ENCODE data around the gene IFI44.

IFI44 gene, protein sequence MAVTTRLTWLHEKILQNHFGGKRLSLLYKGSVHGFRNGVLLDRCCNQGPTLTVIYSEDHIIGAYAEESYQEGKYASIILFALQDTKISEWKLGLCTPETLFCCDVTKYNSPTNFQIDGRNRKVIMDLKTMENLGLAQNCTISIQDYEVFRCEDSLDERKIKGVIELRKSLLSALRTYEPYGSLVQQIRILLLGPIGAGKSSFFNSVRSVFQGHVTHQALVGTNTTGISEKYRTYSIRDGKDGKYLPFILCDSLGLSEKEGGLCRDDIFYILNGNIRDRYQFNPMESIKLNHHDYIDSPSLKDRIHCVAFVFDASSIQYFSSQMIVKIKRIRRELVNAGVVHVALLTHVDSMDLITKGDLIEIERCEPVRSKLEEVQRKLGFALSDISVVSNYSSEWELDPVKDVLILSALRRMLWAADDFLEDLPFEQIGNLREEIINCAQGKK

DNA sequence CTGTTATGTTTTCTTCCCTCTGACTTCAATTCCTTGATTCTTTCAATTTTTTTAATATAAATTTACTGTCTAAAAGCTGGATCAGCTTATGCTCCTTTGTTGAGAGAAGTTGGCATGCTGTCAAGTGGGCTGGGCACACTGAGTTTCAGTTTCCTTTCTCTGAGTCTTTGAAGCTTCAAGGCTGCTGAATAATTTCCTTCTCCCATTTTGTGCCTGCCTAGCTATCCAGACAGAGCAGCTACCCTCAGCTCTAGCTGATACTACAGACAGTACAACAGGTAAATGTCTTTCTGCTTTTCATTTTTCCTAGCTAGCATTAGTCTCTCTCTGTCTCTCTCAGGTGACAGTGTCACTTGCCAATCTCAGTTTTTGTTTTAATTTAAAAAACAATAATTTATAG is at the start of gene IFI44:
Gene IFI44 (plus strand): TSS at position 204 of the 400 bp plus-strand sequence. CDS start 365 bp downstream, outside the sequence.
- in situ Hi-C loops (cut with HindIII; ENCODE audit: low pct_unique_long_range_greater_than_20kb, low sequenced_read_pairs), result no loop called here
- TF ChIP-seq JUND (IDR thresholded peaks at IDR 0.05; ENCODE audit: low read depth), result no peak
- DNase-seq (ENCODE audit: low read depth in 1 of 2, low spot score in 1 of 2), result peak; percentile 1 to 52

DNA sequence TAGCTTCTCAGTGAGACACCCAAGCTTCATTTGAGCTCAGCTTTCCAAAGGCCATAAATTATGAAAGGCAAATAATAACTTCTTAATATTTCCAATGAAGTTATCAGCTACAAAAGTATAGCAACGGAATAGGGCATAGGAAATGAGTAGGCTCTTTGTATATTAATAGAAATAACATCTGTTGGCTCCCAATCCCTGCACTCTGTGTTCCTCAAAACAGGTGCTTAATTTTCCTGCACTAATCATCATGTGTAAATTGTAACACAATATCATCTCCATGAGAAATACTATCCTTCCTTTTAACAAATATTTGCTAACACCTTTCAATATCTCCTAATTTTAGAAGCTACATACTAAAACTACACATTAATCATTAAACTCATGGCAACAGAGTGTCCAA is 48.6 kb upstream of the IFI44 start:
- DNase-seq (ENCODE audit: low read depth in 1 of 2, low spot score in 1 of 2), result no peak
- no peak for TF ChIP-seq JUND (IDR thresholded peaks at IDR 0.05; ENCODE audit: low read depth)
- in situ Hi-C loops (cut with HindIII; ENCODE audit: low pct_unique_long_range_greater_than_20kb, low sequenced_read_pairs), result no loop called here

DNA sequence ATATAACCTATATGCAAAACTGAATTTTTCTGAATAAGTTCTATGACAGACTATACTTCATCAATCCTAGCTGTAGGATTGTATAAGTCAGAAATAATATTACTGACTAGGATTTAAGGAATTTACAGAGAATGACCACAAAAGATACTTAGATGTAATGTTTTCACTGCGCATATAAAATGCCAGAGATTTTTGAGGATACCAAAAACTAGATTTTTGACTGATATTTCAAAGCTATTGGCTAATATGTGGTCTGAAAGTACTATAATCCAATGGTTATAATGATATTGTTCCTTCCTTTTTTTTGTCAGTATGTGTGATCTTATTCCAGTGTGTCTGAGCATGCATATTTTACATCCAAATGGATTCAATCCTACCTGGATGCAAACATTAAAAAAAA is 46.4 kb upstream of the IFI44 start:
- DNase-seq (ENCODE audit: low read depth in 1 of 2, low spot score in 1 of 2), result no peak
- in situ Hi-C loops (cut with HindIII; ENCODE audit: low pct_unique_long_range_greater_than_20kb, low sequenced_read_pairs), result no loop called here
- no peak for TF ChIP-seq JUND (IDR thresholded peaks at IDR 0.05; ENCODE audit: low read depth)

DNA sequence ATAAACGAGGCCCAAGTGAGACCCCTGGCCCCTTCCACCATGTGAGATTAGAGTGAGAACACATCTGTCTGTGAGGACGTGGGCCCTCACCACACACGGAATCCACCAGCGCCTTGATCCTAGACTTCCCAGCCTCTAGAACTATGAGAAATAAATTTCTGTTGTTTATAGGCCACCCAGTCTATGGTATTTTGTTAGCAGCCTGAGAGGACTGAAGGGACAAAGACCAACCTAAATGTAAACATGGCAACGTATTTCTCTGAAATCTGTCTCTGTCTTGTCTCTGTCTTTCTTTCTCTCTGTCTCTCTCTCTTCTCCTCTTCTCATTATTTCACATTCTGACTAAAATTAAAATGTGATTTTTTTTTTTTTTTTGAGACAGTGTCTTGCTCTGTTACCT is 45.0 kb upstream of the IFI44 start:
- TF ChIP-seq JUND (IDR thresholded peaks at IDR 0.05; ENCODE audit: low read depth), result no peak
- in situ Hi-C loops (cut with HindIII; ENCODE audit: low pct_unique_long_range_greater_than_20kb, low sequenced_read_pairs), result no loop called here
- DNase-seq (ENCODE audit: low read depth in 1 of 2, low spot score in 1 of 2), result no peak

DNA sequence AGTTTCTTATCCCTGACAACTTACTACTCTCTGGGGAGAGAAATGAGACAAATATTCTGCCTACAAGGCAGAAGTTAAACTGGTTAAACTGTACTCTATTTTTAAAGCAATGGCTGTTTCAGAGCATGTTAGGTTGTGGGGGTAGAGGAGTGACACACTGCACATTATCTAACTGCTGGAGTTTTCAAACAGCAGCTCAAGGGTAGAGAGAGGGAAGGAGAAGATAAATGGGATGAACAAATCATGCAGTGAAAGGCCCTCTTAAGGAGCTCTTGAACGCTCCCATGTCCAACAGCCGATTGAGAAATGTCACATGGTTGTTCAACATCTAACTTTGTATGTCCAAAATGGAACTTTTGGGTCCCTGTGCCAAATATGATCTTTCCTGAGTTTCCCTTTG is 43.4 kb upstream of the IFI44 start:
- in situ Hi-C loops (cut with HindIII; ENCODE audit: low pct_unique_long_range_greater_than_20kb, low sequenced_read_pairs), result no loop called here
- no peak for DNase-seq (ENCODE audit: low read depth in 1 of 2, low spot score in 1 of 2)
- no peak for TF ChIP-seq JUND (IDR thresholded peaks at IDR 0.05; ENCODE audit: low read depth)

DNA sequence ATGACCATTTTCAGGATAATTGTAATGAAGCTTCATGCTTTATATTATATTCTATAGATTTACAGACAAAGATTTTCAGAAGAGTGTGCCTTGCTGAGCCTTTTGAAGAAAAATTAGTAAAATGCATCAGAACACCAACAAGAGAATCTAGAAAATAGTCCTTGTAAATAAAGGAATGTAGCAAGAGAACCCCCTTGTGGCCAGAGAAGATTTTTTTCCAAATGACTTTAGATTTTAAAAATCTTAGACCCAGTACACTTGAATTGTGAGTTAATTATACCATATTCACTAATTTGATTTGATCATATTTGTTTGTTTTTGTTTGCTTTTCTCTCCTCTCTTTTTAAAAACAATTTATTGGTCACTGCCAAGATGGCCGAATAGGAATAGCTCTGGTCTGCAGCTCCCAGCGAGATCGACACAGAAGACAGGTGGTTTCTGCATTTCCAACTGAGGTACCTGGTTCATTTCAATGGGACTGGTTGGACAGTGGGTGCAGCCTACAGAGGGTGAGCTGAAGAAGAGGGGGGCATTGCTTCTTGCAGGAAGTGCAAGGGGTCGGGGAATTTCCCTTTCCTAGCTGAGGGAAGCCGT is 42.2 kb upstream of the IFI44 start:
- TF ChIP-seq JUND (IDR thresholded peaks at IDR 0.05; ENCODE audit: low read depth), result no peak
- peak in 1 of 2 experiments; percentile 20 for DNase-seq (ENCODE audit: low read depth in 1 of 2, low spot score in 1 of 2)
- in situ Hi-C loops (cut with HindIII; ENCODE audit: low pct_unique_long_range_greater_than_20kb, low sequenced_read_pairs), result no loop called here

DNA sequence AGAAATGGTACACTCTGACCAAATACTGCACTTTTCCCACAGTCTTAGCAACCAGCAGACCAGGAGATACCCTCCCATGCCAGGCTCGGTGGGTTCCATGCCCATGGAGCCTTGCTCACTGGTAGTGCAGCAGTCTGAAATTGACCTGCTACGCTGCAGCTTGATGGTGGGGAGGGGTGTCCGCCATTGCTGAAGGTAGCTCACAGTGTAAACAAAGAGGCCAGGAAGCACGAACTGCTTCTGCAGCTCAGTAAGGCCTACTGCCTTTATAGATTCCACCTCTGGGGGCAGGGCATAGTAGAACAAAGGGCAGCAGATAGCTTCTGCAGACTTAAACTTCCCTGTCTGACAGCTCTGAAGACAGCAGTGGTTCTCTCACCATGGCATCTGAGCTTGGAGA is 41.7 kb upstream of the IFI44 start:
- DNase-seq (ENCODE audit: low read depth in 1 of 2, low spot score in 1 of 2), result no peak
- in situ Hi-C loops (cut with HindIII; ENCODE audit: low pct_unique_long_range_greater_than_20kb, low sequenced_read_pairs), result no loop called here
- TF ChIP-seq JUND (IDR thresholded peaks at IDR 0.05; ENCODE audit: low read depth), result no peak

DNA sequence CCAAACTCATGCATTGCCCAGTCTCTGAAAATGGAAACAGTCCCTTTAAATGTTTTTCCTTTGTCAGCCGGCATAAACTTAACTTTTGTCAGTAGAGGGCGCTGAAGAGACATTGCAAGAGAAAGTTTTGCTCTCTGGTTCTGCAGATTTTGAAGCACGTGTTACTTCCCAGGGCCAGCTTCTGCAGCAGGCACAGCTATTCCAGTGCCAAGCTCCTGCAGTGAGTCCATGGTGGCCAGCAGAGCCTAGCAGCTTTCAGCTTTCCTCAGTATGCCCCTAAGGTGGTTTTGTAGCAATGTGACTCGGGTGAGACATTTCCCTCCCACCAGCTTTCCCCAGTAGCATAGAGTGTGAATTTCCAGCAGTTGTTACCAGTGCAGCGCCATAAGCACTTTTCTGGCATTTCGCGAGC is 32.0 kb upstream of the IFI44 start:
- peak; percentile 26 to 87 for DNase-seq (ENCODE audit: low read depth in 1 of 2, low spot score in 1 of 2)
- no peak for TF ChIP-seq JUND (IDR thresholded peaks at IDR 0.05; ENCODE audit: low read depth)
- in situ Hi-C loops (cut with HindIII; ENCODE audit: low pct_unique_long_range_greater_than_20kb, low sequenced_read_pairs), result no loop called here

DNA sequence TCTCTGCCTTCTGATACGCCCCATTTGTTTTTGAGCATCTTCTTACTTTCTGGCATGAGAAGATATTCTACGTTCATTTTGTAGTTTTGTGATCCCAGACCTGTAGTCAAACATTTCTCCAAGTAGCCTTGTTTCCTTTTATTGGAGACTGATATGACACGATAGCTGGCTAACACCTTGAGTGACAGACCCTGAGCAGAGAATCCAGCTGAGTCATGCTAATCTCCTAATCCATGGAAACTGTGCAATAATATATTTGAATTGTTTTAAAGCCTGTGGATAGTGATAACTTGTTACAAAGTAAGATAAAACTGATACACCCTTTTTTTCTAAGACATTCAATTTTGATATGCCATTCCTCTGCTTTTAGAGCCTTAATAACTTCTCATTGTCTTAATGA is 30.6 kb upstream of the IFI44 start:
- no peak for DNase-seq (ENCODE audit: low read depth in 1 of 2, low spot score in 1 of 2)
- in situ Hi-C loops (cut with HindIII; ENCODE audit: low pct_unique_long_range_greater_than_20kb, low sequenced_read_pairs), result no loop called here
- no peak for TF ChIP-seq JUND (IDR thresholded peaks at IDR 0.05; ENCODE audit: low read depth)

DNA sequence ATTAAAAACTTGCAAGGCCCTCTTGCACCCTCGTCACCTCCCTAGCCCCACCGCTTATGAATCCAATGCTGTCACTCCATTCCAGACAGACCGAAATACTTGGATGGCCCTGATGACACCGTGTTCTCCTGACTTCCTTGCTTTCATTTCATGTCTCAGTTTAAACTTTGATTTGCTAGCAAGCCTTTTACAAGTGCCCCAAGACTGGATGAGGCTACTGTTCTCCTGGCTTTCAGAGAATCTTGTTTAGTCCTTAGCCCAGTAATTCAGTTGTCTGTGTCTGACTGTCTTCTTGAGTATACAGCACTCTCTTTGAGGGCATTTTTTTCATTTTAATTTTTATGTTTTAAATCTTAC is 30.2 kb upstream of the IFI44 start:
- in situ Hi-C loops (cut with HindIII; ENCODE audit: low pct_unique_long_range_greater_than_20kb, low sequenced_read_pairs), result no loop called here
- no peak for DNase-seq (ENCODE audit: low read depth in 1 of 2, low spot score in 1 of 2)
- TF ChIP-seq JUND (IDR thresholded peaks at IDR 0.05; ENCODE audit: low read depth), result no peak

DNA sequence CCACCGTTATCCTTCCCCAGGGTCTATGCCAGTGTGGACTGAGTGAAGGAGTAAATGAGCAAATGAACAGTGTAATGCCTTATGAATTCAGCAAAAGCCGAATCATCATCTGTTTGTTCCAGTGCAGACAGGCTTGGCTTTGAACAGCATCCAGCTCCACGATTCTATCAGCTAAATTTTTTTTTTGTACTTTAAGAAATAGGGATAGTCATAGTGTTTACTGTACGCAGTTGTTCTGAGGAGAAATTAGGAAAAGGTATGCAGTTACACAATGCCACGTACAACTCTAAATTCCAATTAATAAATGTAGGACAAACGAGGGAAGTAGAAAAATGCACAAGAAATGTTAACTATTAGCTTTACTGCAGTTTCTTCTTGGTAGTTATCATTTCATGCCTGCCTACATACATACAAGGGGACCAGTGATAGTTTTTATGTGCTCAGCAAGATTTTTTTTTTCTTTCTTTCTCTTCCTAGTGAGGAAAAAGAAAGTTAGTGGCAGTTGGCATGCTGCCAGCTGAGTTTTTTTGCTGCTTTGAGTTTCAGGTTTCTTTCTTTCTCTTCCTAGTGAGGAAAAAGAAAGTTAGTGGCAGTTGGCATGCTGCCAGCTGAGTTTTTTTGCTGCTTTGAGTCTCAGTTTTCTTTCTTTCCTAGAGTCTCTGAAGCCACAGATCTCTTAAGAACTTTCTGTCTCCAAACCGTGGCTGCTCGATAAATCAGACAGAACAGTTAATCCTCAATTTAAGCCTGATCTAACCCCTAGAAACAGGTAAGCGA is 29.6 kb upstream of the IFI44 start, which contains the start of gene IFI44L:
Gene IFI44L (plus strand): TSS at position 646 of the 777 bp plus-strand sequence. CDS start 7,468 bp downstream, outside the sequence.
- no peak for DNase-seq (ENCODE audit: low read depth in 1 of 2, low spot score in 1 of 2)
- no peak for TF ChIP-seq JUND (IDR thresholded peaks at IDR 0.05; ENCODE audit: low read depth)
- in situ Hi-C loops (cut with HindIII; ENCODE audit: low pct_unique_long_range_greater_than_20kb, low sequenced_read_pairs), result no loop called here

DNA sequence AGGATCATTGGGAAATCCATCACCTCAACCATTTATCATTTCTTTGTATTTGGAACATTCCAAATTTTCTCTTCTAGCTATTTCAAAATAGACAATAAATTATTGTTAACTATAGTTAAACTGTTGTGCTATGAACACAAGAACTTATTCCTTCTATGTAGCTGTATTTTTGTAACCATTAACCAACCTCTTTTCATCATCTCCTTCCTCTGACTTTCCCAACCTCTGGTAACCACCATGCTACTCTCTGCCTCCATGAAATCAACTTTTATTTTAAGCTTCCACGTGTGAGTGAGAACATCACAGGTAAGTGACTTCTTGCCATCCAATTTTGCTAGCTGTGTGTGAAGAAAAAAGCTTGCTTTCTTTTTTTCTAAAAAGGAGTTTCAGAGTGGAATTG is 29.0 kb upstream of the IFI44 start:
- in situ Hi-C loops (cut with HindIII; ENCODE audit: low pct_unique_long_range_greater_than_20kb, low sequenced_read_pairs), result no loop called here
- no peak for TF ChIP-seq JUND (IDR thresholded peaks at IDR 0.05; ENCODE audit: low read depth)
- no peak for DNase-seq (ENCODE audit: low read depth in 1 of 2, low spot score in 1 of 2)

DNA sequence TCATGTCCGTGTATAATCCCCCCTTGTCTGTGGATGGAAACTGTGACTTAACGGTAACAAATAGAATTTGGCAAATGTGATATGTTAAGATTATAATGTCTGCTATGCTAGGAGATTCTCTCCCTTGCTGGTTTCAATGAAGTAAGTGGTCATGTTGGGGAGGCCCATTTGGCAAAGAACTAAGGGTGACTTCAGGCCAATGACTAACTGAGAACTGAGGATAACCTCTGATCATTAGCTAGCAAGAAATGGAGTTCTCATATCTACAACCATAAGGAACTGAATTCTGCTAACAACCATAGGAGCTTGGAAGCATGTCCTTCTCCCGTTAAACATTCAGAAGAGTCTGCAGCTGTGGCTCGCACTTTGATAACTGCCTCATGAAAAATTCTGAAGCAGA is 27.1 kb upstream of the IFI44 start:
- no peak for DNase-seq (ENCODE audit: low read depth in 1 of 2, low spot score in 1 of 2)
- no peak for TF ChIP-seq JUND (IDR thresholded peaks at IDR 0.05; ENCODE audit: low read depth)
- in situ Hi-C loops (cut with HindIII; ENCODE audit: low pct_unique_long_range_greater_than_20kb, low sequenced_read_pairs), result no loop called here
